SIG-M5 treated with dmso at 0.1 percent for 504 hours (cell line): Measurements from ENCODE around the gene JAKMIP2.
A peak's percentile ranks its signal among the peaks of the same experiment; 100 is the strongest.
"Not testable (repeated sequence)": the region's sequence is repeated elsewhere in the genome, so short reads cannot be mapped to it uniquely, and the experiment has no call there.

Source experiments
- DNase-seq: peaks from one replicate; lab custom pipeline; 2025; ENCODE audit not compliant: unreplicated experiment; lab: John Stamatoyannopoulos, UW

The JAKMIP2 gene

GRCh38 chr5:147666419-147666818, 116.1 kb downstream of the JAKMIP2 start:
- DNase-seq = no peak

GRCh38 chr5:147661541-147661940, 121.0 kb downstream of the JAKMIP2 start:
- no peak for DNase-seq

GRCh38 chr5:147659166-147659929, 123.2 kb downstream of the JAKMIP2 start:
- DNase-seq = no peak

GRCh38 chr5:147658293-147658932, 124.1 kb downstream of the JAKMIP2 start:
- no peak for DNase-seq

- no peak for DNase-seq
Measured at GRCh38 chr5:147648597-147648996, 133.9 kb downstream of the JAKMIP2 start.

- DNase-seq = no peak
Measured at GRCh38 chr5:147645197-147645596, 137.3 kb downstream of the JAKMIP2 start.

GRCh38 chr5:147644460-147644859, 138.1 kb downstream of the JAKMIP2 start:
- DNase-seq = no peak

GRCh38 chr5:147643142-147643541, 139.4 kb downstream of the JAKMIP2 start:
- no peak for DNase-seq

GRCh38 chr5:147642666-147643065, 139.9 kb downstream of the JAKMIP2 start:
- DNase-seq = no peak

GRCh38 chr5:147639321-147639720, 143.2 kb downstream of the JAKMIP2 start:
- no peak for DNase-seq

GRCh38 chr5:147636729-147636984, 145.9 kb downstream of the JAKMIP2 start:
- no peak for DNase-seq

- no peak for DNase-seq
Measured at GRCh38 chr5:147635882-147636728, 146.4 kb downstream of the JAKMIP2 start.

- not testable (repeated sequence) for DNase-seq
Measured at GRCh38 chr5:147635439-147635838, 147.1 kb downstream of the JAKMIP2 start.

- no peak for DNase-seq
Measured at GRCh38 chr5:147633173-147633572, 149.4 kb downstream of the JAKMIP2 start.

GRCh38 chr5:147631428-147632003, 151.0 kb downstream of the JAKMIP2 start:
- DNase-seq = no peak

GRCh38 chr5:147629196-147629595, 153.3 kb downstream of the JAKMIP2 start:
- DNase-seq = no peak

- DNase-seq = peak; percentile 62
Measured at GRCh38 chr5:147628058-147628895, 154.3 kb downstream of the JAKMIP2 start.

- DNase-seq = no peak
Measured at GRCh38 chr5:147626464-147626863, 156.1 kb downstream of the JAKMIP2 start.

- no peak for DNase-seq
Measured at GRCh38 chr5:147621016-147621415, 161.5 kb downstream of the JAKMIP2 start.

- no peak for DNase-seq
Measured at GRCh38 chr5:147619281-147619878, 163.1 kb downstream of the JAKMIP2 start.
